ENCODE data around the gene KRTAP9-9. TPM values are rescaled to one million over a fixed set of nuclear protein-coding genes. Genes with fewer than 3 reads are reported as not detected.
"Not testable (repeated sequence)": the region's sequence is repeated elsewhere in the genome, so short reads cannot be mapped to it uniquely, and the experiment has no call there.

The KRTAP9-9 gene
- not detected for polyA plus RNA-seq (ENCODE audit: insufficient read length in 3 of 3)
- long read RNA-seq, donor 1, result 0 reads
- long read RNA-seq, donor 2, result 0 reads
- long read RNA-seq, donor 3, result 0 reads
- long read RNA-seq, donor 4, result 0 reads
- long read RNA-seq, donor 5, result 0 reads
- long read RNA-seq, donor 6, result 0 reads
- long read RNA-seq, donor 7, result 0 reads
- long read RNA-seq, donor 8, result 0 reads
- long read RNA-seq, donor 9, result 0 reads
- long read RNA-seq, donor 10, result 0 reads
- long read RNA-seq, donor 11, result 0 reads
- long read RNA-seq, donor 12, result 0 reads
- long read RNA-seq, donor 13, result 0 reads
- long read RNA-seq, donor 14, result 0 reads
- long read RNA-seq, donor 15, result 0 reads
- long read RNA-seq, donor 16, result 0 reads

DNA sequence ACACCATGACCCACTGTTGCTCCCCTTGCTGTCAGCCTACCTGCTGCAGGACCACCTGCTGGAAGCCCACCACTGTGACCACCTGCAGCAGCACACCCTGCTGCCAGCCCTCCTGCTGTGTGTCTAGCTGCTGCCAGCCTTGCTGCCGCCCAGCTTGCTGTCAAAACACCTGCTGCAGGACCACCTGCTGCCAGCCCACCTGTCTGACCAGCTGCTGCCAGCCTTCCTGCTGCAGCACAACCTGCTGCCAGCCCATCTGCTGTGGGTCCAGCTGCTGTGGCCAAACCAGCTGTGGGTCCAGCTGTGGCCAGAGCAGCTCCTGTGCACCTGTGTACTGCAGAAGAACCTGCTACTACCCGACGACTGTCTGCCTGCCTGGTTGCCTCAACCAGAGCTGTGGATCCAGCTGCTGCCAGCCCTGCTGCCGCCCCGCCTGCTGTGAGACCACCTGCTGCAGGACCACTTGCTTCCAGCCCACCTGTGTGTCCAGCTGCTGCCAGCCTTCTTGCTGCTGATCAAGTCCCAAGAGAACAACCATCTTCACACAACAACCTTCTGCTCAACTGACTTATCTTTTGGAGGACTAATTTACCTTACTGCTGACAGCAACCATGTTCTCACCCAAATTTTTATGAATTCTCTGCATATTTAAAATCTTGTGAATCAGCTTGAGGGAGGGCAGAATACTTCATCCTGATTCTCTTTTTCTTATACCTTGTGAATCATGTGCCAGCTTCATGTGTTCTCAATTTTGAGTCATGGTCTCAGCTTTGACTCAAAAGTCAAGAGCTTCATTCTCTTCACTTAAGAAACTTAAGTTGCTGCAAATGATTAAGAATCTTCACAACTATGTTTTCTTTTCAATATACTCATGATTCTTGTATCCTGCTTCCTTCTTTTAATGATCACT, at the start of gene KRTAP9-9:
Gene KRTAP9-9, plus strand, starts transcription at position 4 of the 910 bp plus-strand sequence.
- DNase-seq (ENCODE audit: extremely low read depth in 1 of 11, low read depth in 9 of 11, low spot score in 4 of 11), result not testable (repeated sequence)

DNA sequence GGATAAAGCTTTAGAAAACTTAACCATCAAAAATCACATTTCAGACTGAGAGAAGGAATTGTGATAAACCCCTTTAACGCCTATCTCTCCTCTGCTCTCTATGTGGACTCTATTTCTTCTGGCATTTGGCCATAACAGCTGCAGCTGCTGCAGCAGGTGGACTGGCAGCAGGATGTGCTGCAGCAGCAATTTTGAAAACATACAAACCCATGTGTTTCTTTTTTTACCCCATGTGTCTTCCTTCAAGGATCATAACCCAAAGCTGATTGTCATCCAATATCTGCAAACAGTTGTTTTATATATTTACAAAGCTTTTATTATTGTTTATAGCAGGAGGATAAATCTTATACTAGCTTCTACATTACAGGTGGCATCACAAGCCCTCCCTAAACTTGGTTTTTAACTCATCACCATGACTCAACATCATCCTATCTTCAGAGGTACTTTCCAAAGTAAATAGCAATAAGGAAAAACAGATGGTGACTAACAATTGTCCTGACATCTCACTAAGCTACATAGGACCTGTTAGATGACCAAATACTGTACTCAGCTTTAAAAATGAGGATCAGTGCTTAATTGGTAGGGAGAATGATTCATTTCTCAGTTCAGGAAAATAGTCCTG, 43.2 kb upstream of the KRTAP9-9 start:
- DNase-seq (ENCODE audit: extremely low read depth in 1 of 11, low read depth in 9 of 11, low spot score in 4 of 11), result no peak

DNA sequence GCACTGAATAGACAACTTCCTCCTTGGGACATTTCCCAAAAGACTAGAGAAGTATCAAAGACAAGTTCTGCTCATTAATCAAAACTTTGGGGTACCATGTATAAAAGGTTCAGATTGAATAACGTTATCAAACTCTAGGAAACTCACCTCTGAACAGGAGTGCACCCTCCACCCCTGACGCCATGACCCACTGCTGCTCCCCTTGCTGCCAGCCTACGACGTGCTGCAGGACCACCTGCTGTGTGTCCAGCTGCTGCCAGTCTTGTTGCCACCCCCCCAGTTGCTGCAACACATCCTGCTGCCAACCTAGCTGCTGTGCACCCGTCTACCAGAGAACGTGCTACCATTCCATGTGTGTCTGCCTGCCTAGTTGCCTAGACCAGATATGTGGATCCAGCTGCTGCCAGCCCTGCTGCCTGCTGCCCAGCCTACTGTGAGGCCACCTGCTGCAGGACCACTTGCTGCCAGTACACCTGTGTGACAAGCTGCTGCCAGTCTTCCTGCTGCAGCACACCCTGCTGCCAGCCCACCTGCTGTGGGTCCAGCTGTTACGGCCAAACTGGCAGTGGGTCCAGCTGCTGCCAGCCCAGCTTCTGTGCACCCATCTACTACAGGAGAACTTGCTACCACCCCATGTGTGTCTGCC, 42.5 kb upstream of the KRTAP9-9 start:
- no peak for DNase-seq (ENCODE audit: extremely low read depth in 1 of 11, low read depth in 9 of 11, low spot score in 4 of 11)

DNA sequence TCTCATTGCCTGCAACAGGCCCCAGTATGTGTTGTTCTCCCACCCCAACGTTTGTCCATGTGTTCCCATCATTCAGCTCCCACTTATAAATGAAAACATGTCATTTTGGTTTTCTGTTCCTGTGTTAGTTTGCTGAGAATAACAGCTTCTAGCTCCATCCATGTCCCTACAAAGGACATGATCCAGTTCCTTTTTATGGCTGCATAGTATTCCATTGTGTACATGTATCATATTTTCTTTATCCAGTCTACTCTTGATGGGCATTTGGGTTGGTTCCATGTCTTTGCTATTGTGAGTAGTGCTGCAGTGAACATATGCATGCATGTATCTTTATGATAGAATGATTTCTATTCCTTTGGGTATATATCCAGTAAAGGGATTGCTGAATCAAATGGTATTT, 39.5 kb upstream of the KRTAP9-9 start:
- no peak for DNase-seq (ENCODE audit: extremely low read depth in 1 of 11, low read depth in 9 of 11, low spot score in 4 of 11)

DNA sequence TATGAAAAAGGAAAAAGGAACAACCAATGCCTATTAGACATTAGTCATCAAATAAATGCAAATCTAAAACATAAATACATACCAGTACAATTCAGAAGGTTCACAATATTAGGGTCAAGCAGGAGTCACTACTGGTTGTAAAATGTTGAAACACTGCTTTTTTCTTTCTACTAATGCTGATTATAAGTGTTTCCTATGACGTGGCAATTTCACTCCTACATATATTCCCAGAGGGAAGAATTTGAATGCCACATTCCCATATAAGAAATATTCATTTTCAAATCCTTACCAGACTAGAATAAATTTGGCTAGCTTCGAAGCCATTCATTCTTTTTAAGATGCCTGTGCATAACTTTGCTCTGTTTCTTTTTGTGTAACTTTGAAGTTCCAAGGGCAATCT, 31.4 kb upstream of the KRTAP9-9 start:
- no peak for DNase-seq (ENCODE audit: extremely low read depth in 1 of 11, low read depth in 9 of 11, low spot score in 4 of 11)

DNA sequence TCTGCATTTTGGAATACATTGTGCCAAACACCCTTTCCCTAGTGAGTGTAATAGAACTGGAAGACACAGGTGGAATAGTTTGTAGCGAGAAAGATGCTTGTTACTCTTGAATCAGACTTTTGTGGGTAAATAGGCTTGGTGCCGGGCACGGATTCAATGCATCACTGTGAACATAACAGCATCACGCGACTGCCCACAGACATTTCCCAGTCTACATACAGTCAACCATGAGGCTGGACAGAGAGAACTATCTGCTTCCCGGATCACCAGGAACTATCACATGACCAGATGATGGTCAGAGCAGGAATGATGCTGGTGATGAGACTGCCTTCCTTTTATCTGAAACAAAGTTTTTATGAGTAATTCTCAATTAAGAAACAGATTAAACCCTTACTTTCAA, 29.1 kb upstream of the KRTAP9-9 start:
- DNase-seq (ENCODE audit: extremely low read depth in 1 of 11, low read depth in 9 of 11, low spot score in 4 of 11), result no peak

DNA sequence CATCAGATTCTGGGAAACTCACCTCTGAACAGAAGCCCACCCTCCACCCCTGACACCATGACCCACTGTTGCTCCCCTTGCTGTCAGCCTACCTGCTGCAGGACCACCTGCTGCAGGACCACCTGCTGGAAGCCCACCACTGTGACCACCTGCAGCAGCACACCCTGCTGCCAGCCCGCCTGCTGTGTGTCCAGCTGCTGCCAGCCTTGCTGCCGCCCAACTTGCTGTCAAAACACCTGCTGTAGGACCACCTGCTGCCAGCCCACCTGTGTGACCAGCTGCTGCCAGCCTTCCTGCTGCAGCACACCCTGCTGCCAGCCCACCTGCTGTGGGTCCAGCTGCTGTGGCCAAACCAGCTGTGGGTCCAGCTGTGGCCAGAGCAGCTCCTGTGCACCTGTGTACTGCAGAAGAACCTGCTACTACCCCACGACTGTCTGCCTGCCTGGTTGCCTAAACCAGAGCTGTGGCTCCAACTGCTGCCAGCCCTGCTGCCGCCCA, 28.5 kb upstream of the KRTAP9-9 start, which contains the start of gene KRTAP9-2:
Gene KRTAP9-2, plus strand, starts transcription at position 51 of the 498 bp plus-strand sequence. Its CDS starts 7 bp downstream, at position 58.
- not testable (repeated sequence) for DNase-seq (ENCODE audit: extremely low read depth in 1 of 11, low read depth in 9 of 11, low spot score in 4 of 11)

DNA sequence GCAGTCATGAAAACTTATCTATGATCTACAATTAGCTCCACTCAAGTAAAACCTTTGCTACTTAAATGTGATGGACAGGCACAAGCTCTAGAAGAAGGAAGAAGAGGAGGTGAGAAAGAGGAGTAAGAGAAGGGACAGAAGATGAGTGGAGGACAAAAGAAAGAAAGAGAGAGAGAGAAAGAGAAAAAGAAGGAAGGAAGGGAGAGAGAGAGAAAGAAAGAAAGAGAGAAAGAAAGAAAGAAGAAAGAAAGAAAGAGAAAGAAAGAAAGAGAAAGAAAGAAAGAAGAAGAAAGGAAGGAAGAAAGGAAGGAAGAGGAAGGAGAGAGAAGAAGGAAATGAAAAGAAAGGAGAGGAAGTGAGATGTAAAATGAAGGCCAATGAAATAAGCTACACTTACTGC, 25.1 kb upstream of the KRTAP9-9 start:
- DNase-seq (ENCODE audit: extremely low read depth in 1 of 11, low read depth in 9 of 11, low spot score in 4 of 11), result no peak

DNA sequence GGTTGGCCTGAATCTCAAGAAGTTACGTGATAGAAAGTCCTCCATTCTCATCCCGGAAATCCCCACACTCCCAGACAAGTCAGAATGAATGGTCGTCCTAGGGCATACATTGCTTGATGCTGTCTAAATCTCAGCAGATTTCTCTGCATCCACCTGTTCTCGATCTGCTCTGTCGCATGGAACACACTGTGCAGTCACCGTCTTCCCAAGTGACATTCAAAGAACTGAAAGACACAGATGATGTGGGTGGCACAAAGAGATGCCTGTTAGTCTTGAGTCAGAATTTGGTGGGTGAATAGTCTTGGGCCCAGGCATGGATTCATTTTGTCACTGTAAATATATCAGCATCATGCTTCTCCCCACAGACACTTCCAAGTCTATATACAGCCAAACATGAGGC, 23.5 kb upstream of the KRTAP9-9 start:
- DNase-seq (ENCODE audit: extremely low read depth in 1 of 11, low read depth in 9 of 11, low spot score in 4 of 11), result no peak

DNA sequence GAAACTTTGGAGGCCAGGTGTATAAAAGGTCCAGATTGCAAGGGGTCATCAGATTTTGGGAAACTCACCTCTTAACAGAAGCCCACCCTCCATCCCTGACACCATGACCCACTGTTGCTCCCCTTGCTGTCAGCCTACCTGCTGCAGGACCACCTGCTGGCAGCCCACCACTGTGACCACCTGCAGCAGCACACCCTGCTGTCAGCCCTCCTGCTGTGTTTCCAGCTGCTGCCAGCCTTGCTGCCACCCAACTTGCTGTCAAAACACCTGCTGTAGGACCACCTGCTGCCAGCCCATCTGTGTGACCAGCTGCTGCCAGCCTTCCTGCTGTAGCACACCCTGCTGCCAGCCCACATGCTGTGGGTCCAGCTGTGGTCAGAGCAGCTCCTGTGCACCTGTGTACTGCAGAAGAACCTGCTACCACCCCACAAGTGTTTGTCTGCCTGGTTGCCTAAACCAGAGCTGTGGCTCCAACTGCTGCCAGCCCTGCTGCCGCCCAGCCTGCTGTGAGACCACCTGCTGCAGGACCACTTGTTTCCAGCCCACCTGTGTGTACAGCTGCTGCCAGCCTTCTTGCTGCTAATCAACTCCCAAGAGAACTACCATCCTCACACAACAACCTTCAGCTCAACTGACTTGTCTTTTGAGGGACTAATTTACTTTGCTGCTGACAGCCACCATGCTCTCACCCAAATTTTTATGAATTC, 22.6 kb upstream of the KRTAP9-9 start, which contains the start of gene KRTAP9-3:
Gene KRTAP9-3, plus strand, starts transcription at position 51 of the 707 bp plus-strand sequence. Its CDS starts 53 bp downstream, at position 104.
- DNase-seq (ENCODE audit: extremely low read depth in 1 of 11, low read depth in 9 of 11, low spot score in 4 of 11), result not testable (repeated sequence)

DNA sequence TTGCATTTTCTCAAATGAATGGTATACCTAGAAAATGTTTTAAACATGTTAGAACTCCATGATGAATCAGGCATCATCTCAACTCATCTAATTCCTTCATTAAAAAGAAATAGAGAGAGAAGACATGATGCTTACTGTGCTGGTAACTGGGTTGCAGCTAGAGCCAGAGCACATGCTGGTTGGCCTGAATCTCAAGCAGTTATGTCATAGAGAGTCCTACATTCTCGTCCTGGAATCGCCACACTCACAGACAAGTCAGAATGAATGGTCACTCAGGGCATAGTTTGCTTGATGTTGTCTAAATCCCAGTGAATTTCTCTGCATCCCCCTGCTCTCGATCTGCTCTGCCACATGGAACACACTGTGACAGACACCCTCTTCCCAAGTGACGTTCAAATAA, 18.1 kb upstream of the KRTAP9-9 start:
- DNase-seq (ENCODE audit: extremely low read depth in 1 of 11, low read depth in 9 of 11, low spot score in 4 of 11), result not testable (repeated sequence)

DNA sequence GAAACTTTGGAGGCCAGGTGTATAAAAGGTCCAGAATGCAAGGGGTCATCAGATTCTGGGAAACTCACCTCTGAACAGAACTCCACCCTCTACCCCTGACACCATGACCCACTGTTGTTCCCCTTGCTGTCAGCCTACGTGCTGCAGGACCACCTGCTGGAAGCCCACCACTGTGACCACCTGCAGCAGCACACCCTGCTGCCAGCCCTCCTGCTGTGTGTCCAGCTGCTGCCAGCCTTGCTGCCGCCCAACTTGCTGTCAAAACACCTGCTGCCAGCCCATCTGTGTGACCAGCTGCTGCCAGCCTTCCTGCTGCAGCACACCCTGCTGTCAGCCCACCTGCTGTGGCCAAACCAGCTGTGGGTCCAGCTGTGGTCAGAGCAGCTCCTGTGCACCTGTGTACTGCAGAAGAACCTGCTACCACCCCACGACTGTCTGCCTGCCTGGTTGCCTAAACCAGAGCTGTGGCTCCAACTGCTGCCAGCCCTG, 17.2 kb upstream of the KRTAP9-9 start, which contains the start of gene KRTAP9-8:
Gene KRTAP9-8, plus strand, starts transcription at position 51 of the 489 bp plus-strand sequence. Its CDS starts 53 bp downstream, at position 104.
- DNase-seq (ENCODE audit: extremely low read depth in 1 of 11, low read depth in 9 of 11, low spot score in 4 of 11), result not testable (repeated sequence)

DNA sequence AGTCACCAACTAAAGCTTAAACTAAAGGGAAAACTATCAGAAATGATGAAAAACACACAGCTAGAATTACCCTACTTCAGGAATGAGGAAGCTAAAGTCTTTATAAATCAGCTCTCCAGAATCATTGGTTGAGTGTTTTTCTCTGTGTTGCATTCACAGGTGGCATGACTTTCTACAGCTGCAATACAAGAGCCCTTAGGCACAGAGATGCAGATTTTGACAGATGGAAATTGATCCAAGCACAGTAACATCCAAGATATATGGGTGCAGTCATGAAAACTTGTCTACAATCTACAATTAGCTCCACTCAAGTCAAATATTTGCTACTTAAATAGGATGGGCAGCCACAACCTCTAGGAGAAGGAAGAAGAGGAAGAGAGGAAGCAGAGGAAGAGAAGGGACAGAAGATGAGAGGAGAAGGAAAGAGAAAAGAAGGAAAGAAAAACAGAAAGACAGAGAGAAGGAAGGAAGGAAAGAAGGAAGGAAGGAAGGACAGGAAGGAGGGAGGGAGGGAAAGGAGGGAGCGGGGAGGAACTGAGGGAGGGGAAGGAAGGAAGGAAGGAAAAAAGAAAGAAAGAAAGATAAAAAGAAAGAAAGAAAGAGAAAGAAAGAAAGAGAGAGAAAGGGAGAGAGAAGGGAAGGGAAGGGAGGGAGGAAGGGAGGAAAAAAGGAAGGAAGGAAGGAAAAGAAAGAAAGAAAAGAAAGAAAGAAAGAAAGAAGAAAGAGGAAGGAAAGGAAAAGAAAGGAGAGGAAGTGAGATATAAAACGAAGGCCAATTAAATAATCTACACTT, 8.0 kb upstream of the KRTAP9-9 start:
- DNase-seq (ENCODE audit: extremely low read depth in 1 of 11, low read depth in 9 of 11, low spot score in 4 of 11), result not testable (repeated sequence)

DNA sequence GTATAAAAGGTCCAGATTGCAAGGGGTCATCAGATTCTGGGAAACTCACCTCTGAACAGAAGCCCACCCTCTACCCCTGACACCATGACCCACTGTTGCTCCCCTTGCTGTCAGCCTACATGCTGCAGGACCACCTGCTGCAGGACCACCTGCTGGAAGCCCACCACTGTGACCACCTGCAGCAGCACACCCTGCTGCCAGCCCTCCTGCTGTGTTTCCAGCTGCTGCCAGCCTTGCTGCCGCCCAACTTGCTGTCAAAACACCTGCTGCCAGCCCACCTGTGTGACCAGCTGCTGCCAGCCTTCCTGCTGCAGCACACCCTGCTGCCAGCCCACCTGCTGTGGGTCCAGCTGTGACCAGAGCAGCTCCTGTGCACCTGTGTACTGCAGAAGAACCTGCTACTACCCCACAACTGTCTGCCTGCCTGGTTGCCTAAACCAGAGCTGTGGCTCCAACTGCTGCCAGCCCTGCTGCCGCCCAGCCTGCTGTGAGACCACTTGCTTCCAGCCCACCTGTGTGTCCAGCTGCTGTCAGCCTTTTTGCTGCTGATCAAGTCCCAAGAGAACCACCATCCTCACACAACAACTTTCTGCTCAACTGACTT, 5.4 kb upstream of the KRTAP9-9 start, which contains the start of gene KRTAP9-4:
Gene KRTAP9-4, plus strand, starts transcription at position 51 of the 604 bp plus-strand sequence. Its CDS starts 34 bp downstream, at position 85.
- DNase-seq (ENCODE audit: extremely low read depth in 1 of 11, low read depth in 9 of 11, low spot score in 4 of 11), result not testable (repeated sequence)

DNA sequence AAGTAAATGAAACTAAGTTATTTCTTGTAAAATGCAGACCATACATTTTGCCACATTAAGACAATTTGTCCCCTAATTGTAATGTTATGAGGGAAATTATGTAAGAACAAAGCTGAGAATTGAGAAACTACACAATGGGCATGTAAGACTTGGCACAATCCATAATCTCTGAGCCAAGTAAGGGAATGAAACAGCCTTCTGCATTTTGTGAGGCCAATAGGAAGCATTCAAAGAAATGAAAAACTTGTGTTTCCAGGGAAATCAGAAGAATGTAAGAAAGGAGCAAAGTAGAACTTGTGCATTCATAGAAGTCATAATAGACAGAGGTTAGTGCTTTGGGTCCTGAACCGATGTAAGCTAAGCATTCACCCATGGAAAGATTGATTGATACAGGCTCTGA, 3.9 kb upstream of the KRTAP9-9 start:
- no peak for DNase-seq (ENCODE audit: extremely low read depth in 1 of 11, low read depth in 9 of 11, low spot score in 4 of 11)

DNA sequence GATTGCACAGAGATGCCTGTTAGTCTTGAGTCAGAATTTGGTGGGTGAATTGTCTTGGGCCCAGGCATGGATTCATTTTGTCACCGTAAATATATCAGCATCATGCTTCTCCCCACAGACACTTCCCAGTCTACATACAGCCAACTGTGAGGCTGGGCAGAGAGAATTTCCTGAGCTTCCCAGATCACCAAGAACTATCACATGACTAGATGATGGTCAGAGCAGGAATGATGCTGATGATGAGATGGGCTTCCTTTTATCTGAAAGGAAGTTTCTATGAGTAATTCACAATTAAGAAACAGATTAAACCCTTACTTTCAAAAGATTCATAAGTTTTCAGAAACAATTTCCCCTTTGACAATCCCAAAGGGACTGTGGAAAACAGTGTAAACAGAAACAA, 323 bp upstream of the KRTAP9-9 start:
- no peak for DNase-seq (ENCODE audit: extremely low read depth in 1 of 11, low read depth in 9 of 11, low spot score in 4 of 11)

DNA sequence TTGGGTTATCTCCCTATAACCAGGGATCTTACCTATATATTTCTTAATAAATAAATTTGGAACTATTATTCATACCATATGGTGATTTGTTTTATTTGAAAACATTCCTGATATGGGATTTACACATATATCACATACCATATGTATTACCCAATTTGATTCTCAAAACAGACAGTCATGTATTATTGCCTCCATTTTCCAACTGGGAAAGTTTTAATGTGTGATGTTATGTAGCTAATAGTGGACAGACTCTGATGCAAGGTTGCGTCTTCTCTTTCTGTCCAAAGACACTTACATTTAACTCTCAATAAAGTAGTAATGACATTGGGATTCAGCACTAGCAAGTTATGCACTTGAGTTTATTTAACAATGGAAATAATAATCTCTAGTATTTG, 1.1 kb downstream of the KRTAP9-9 start:
- DNase-seq (ENCODE audit: extremely low read depth in 1 of 11, low read depth in 9 of 11, low spot score in 4 of 11), result no peak
